Skeletal muscle tissue (tissue), 4 donors: ENCODE results near the gene OTOS. TPM values are rescaled to one million over a fixed set of nuclear protein-coding genes. Genes with fewer than 3 reads are reported as not detected.

Experiments
- H3K27ac ChIP-seq: one replicate; pipeline ENCODE4 v1.7.0; 2013; ENCODE audit warnings: mild to moderate bottlenecking, low read depth, low read length, inconsistent platforms
- H3K27me3 ChIP-seq, 3 donors: one replicate each; pipeline ENCODE4 v1.7.0; 2013; ENCODE audit warnings: low read length in 3 of 3; ENCODE audit not compliant: control insufficient read depth in 3 of 3, insufficient read depth in 3 of 3
- H3K36me3 ChIP-seq, 3 donors: one replicate each; pipeline ENCODE4 v1.7.0; 2013; ENCODE audit warnings: low read length in 3 of 3; ENCODE audit not compliant: control insufficient read depth in 3 of 3, insufficient read depth in 3 of 3
- H3K4me1 ChIP-seq, 3 donors: one replicate each; pipeline ENCODE4 v1.7.0; 2013; ENCODE audit warnings: low read length in 3 of 3, mild to moderate bottlenecking in 3 of 3; ENCODE audit not compliant: control insufficient read depth in 3 of 3, insufficient read depth in 3 of 3
- H3K4me3 ChIP-seq, 3 donors: one replicate each; pipeline ENCODE4 v1.7.0; 2013; ENCODE audit warnings: low read length in 3 of 3
- H3K9ac ChIP-seq, 3 donors: one replicate each; pipeline ENCODE4 v1.7.0; 2013; ENCODE audit warnings: low read length in 3 of 3, mild to moderate bottlenecking in 3 of 3, moderate library complexity in 2 of 3, low read depth in 1 of 3
- H3K9me3 ChIP-seq, 3 donors: one replicate each; pipeline ENCODE4 v1.7.0; 2013; ENCODE audit warnings: low read length in 3 of 3; ENCODE audit not compliant: control insufficient read depth in 3 of 3
- total RNA-seq: library from RNA; depleted of rRNA; stranded (reverse); fragments of >200 nt; gene quantifications from one replicate; pipeline ENCODE4 v1.2.3, GENCODE V29; 2014
- donor health status: Osteomylitis.

OTOS gene
- total RNA-seq, 1 donor from 2014 or later = not detected

GRCh38 chr2:240168041-240168440 lies 27.6 kb upstream of the OTOS start:
- Histone ChIP-seq H3K9ac (no peak overlapping the region), H3K27ac (no peak overlapping the region), H3K4me1 (no peaks in the 10 kb centered on the region), H3K36me3 (no peaks in the 10 kb centered on the region), H3K27me3 (peaks cover 0 to 33% (median 12%) of the 10 kb centered on the region in 3 donors), H3K9me3 (no peaks in the 10 kb centered on the region), H3K4me3 (no peak overlapping the region)

- H3K27me3 ChIP-seq = peaks cover 0 to 36% (median 16%) of the 10 kb centered on the region in 3 donors
These were observed 27.1 kb upstream of the OTOS start for GRCh38 chr2:240167588-240167880.

GRCh38 chr2:240166761-240167587 lies 26.5 kb upstream of the OTOS start:
- Histone ChIP-seq H3K4me3 (no peak overlapping the region), H3K27me3 (peaks cover 0 to 36% (median 18%) of the 10 kb centered on the region in 3 donors), H3K36me3 (no peaks in the 10 kb centered on the region), H3K9me3 (no peaks in the 10 kb centered on the region), H3K27ac (no peak overlapping the region), H3K4me1 (no peaks in the 10 kb centered on the region), H3K9ac (no peak overlapping the region)

More at GRCh38 chr2:240167588-240167880, 27.1 kb upstream of the OTOS start:
- H3K9me3 ChIP-seq = no peaks in the 10 kb centered on the region
- no peak overlapping the region for H3K4me3 ChIP-seq
- no peak overlapping the region for H3K27ac ChIP-seq
- no peak overlapping the region for H3K9ac ChIP-seq
- no peaks in the 10 kb centered on the region for H3K36me3 ChIP-seq
- H3K4me1 ChIP-seq = no peaks in the 10 kb centered on the region

DNA sequence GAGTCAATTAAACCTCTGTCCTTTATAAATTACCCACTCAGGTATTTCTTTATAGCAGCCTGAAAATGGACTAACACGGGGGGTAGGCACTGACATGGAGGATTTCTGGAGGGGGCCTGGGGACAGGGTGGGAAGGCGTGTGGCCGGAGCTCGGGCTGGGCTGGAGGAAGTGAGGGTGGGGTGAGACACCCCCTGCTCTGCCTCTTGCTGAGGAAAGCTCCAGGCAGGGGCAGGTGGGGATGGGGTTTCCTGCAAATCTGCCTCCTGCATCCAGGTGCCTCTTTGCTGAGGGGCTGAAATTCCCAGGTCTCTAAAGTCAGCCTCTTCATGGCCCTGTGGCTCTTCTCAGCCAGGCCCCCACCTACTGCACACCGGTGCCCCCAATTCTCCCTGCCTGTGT lies 25.7 kb upstream of the OTOS start:
- H3K27me3 ChIP-seq = peaks cover 0 to 32% (median 18%) of the 10 kb centered on the region in 3 donors

DNA sequence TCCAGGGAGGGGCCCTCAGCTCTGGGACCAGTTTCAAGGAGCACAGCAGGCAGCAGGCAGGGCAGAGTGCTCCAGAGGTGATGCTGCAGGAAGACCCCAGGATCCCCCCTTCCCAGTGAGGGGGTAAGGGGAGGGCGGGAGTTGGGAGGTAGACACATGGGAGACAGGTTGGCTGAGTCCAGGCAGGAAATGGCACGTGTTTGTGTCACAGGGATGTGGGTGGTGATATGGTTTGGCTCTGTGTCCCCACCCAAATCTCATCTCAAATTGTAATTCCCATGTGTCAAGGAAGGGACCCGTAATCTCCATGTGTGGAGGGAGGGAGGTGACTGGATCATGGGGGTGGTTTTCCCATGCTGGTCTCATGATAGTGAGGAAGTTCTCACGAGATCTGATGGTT lies 25.2 kb upstream of the OTOS start:
- Histone ChIP-seq H3K27me3 (peaks cover 0 to 32% (median 22%) of the 10 kb centered on the region in 3 donors), H3K27ac (no peak overlapping the region), H3K36me3 (no peaks in the 10 kb centered on the region), H3K4me1 (no peaks in the 10 kb centered on the region), H3K4me3 (no peak overlapping the region), H3K9me3 (no peaks in the 10 kb centered on the region), H3K9ac (no peak overlapping the region)

More for the DNA sequence above, 25.7 kb upstream of the OTOS start:
- no peak overlapping the region for H3K9ac ChIP-seq
- no peaks in the 10 kb centered on the region for H3K4me1 ChIP-seq
- H3K27ac ChIP-seq = no peak overlapping the region
- no peak overlapping the region for H3K4me3 ChIP-seq
- no peaks in the 10 kb centered on the region for H3K9me3 ChIP-seq
- no peaks in the 10 kb centered on the region for H3K36me3 ChIP-seq

- Histone ChIP-seq H3K36me3 (no peaks in the 10 kb centered on the region), H3K9ac (no peak overlapping the region), H3K4me3 (no peak overlapping the region), H3K4me1 (no peaks in the 10 kb centered on the region), H3K9me3 (no peaks in the 10 kb centered on the region), H3K27ac (no peak overlapping the region), H3K27me3 (peaks cover 0 to 35% (median 25%) of the 10 kb centered on the region in 3 donors)
These were observed 24.6 kb upstream of the OTOS start for GRCh38 chr2:240165034-240165433.

GRCh38 chr2:240164586-240164985 lies 24.1 kb upstream of the OTOS start:
- H3K4me3 ChIP-seq = no peak overlapping the region
- H3K4me1 ChIP-seq = no peaks in the 10 kb centered on the region
- no peak overlapping the region for H3K27ac ChIP-seq
- H3K36me3 ChIP-seq = no peaks in the 10 kb centered on the region
- peaks cover 0 to 35% (median 25%) of the 10 kb centered on the region in 3 donors for H3K27me3 ChIP-seq
- H3K9ac ChIP-seq = no peak overlapping the region
- H3K9me3 ChIP-seq = no peaks in the 10 kb centered on the region

GRCh38 chr2:240163844-240164574 lies 23.6 kb upstream of the OTOS start:
- Histone ChIP-seq H3K36me3 (no peaks in the 10 kb centered on the region), H3K9ac (no peak overlapping the region), H3K9me3 (no peaks in the 10 kb centered on the region), H3K4me1 (no peaks in the 10 kb centered on the region), H3K27ac (no peak overlapping the region), H3K4me3 (no peak overlapping the region), H3K27me3 (peaks cover 0 to 33% (median 24%) of the 10 kb centered on the region in 3 donors)

GRCh38 chr2:240162939-240163714 lies 22.7 kb upstream of the OTOS start:
- Histone ChIP-seq H3K4me3 (no peak overlapping the region), H3K36me3 (no peaks in the 10 kb centered on the region), H3K4me1 (no peaks in the 10 kb centered on the region), H3K27me3 (peaks cover 0 to 29% (median 23%) of the 10 kb centered on the region in 3 donors), H3K27ac (no peak overlapping the region), H3K9me3 (no peaks in the 10 kb centered on the region), H3K9ac (no peak overlapping the region)
